NCI-H146 treated with DMSO at 0.1 percent for 48 hours (cell line): Measurements from ENCODE around the gene KSR1.
A peak's percentile ranks its signal among the peaks of the same experiment; 100 is the strongest.
"Not testable (repeated sequence)": the region's sequence is repeated elsewhere in the genome, so short reads cannot be mapped to it uniquely, and the experiment has no call there.

Source experiments
- DNase-seq: peaks from one replicate; lab custom pipeline; 2025; ENCODE audit not compliant: unreplicated experiment; lab: John Stamatoyannopoulos, UW

The KSR1 gene

DNA sequence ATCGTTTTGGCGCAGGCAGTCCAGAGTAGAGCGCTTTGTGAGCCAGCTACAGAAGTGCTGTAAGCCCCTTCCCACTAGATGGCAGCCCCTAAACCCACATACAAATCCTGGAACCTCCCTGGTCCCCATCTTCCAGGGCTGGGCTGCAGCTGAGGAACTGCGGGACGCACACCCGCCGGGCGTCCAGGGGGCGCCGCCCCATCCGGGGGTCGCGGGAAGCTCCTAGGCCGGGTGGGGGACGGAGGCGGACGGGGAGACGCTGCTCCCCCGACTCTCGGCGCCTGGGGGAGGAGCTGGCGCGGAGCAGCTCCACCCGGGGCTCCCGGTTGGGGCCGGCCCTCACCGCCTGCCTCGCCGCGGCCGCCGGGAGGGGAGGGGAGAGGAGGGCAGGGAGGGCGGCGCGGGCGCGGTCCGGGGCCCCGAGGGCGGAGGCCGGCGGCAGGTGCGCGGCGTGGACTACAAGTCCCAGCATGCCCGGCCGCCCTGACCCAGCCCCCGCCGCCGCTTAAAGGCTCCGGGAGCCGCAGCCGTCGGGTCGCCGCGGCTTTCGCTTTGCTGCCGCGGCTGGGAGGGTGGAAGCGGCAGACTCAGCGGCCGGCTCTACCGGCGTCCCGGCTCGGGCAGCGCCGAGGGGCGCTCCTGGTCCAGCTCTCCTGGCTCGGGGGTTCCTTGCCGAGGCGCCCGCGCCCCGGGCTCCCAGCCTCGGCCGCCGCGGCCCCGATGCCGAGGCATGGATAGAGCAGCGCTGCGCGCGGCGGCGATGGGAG lies at the start of gene KSR1:
KSR1 (plus strand) TSS at position 535 of the 767 bp plus-strand sequence; CDS start at position 731, 196 bp downstream.
- DNase-seq: peak; percentile 66

DNA sequence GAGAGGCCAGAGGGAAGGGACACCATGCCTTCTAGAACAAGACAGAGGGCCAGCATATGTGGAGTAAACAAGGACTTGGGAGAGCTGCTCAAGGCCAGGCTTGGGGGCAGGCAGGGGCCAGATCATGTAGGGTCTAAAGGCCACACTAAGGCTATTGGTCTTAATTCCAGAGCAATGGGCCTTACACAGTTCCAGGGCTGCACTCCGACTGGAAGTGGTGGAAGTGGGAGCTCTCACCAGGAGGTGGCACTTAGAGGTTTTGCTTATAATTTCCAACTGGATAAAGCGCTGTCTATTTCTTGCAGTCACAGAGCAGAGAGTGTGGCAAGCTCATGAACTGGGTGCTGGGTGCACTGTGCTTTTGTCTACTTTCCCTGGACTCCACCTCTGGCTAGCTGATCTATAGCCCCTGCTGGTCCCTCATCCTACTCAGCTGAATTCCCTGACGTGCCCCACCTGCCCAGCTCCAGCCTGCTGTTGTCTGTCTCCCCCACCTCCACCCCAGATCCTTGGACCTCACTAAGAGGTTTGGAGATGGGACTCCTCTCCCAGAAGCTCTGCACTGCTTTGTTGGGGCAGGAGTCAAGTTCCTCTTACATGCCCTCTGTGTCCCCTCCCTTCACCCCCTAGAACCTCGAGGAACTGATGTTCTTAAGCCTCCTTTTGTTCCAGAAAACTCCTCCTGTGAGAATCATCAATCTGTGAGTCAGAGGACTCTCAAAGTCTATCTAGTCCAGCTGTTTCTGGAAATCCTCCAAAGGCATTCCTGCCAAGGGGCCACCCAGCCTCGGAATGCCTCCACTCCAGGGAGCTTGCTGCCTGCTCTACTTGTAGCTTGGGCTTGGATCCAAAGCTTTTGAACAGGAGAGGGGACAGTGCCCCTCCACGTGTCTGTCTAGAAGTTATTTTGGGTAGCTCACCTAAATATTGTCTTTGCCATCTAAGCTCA lies 48.1 kb upstream of the KSR1 start:
- no peak for DNase-seq

DNA sequence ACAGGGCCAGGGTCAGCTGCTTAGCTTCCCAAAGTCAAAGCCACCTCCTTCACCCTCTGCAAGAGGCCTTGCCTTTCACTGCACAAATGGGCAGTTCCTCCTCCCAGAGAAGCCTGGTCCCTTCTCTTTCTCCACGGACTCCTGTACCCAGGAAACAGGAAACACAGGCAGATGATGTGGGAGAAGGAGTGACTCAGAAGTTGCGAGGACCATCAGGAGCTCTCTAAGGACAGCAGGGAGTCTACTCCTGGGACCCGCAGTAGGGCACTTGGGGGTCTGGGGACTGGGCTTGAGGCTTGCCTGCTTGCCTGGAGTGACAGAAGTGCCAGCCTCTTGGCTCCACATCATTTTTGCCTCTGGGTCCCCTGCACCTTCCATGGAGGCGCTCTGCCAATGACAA lies 47.4 kb upstream of the KSR1 start:
- DNase-seq: no peak

DNA sequence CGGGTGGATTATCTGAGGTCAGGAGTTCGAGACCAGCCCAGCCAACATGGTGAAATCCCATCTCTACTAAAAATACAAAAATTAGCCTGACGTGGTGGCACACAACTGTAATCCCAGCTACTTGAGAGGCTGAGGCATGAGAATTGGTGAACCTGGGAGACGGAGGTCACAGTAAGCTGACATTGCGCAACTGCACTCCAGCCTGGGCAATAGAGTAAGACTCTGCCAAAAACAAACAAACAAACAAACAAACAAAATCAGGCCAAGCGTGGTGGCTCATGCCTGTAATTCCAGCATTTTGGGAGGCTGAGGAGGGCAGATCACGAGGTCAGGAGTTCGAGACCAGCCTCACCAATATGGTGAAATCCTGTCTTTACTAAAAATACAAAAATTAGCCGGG lies 44.1 kb upstream of the KSR1 start:
- not testable (repeated sequence) for DNase-seq

DNA sequence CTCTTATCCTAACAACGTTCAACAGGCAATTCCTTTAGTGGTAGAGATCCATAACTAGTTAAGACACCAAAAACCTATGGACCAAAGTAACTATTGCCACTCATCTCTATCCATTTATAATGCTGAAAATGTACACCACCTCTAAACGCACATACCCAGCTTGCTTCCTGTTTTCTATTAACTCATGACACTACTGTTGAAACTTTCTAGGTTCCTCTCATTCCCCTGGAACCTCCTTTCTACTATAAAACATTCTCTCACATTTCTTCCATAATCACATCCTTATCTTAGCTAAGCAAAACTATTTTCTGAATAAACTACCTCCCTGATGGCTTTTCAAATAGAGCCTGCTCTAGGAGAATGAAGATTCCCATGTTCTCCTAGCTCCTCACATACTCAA lies 42.9 kb upstream of the KSR1 start:
- no peak for DNase-seq

DNA sequence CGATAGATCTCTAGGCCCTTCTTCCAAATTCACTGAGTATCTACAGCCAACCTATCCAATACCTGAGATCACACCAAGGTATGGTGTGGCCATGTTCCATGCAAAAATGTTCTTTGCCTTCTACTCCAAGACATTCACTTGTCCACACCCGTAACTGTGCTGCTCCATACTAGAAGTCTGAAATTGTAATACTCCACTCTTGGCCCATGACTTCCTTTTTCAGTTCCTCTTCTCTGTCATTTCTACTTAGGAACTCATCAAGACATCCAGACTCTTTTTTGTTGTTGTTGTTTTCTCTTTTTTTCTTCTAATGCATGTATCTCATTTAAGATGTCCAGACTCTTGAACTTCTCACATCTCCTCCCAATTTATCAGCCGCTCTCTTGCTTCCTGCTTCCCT lies 42.5 kb upstream of the KSR1 start:
- no peak for DNase-seq

DNA sequence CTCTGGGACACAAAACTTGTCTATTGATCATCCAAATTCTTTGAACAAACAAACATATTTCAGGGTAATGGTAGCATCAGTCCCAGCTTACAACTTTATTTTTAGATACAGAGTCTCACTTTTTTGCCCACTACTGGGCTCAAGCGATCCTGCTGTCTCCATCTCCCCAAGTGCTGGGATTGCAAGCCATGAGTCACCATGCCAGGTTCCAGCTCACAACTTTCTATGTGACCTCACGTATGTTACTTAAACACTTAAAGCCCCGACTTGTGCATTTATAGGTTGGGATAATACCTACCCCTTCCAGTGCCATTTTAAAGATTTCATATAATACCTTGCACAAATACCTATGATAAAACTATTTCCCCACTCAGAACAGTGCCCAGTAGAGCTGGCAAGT lies 42.0 kb upstream of the KSR1 start:
- no peak for DNase-seq

DNA sequence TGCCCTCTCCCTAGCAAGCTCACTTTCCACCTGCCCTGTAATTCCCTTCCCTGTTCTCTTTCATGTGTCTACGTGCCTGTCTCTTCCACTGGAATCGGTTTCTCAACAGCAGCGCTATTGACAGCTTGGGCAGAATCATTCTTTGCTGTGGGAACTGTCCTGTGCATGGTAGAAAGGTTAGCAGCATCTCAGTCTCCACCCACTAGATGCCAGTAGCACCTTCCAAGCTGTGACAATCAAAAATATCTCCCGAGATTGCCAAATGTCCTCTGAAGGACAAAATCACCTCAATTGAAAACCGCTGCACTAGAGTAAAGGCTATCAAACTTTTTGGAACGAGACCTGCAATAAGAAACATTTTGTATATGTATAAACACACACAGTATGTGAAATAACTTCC lies 41.6 kb upstream of the KSR1 start:
- DNase-seq: no peak

DNA sequence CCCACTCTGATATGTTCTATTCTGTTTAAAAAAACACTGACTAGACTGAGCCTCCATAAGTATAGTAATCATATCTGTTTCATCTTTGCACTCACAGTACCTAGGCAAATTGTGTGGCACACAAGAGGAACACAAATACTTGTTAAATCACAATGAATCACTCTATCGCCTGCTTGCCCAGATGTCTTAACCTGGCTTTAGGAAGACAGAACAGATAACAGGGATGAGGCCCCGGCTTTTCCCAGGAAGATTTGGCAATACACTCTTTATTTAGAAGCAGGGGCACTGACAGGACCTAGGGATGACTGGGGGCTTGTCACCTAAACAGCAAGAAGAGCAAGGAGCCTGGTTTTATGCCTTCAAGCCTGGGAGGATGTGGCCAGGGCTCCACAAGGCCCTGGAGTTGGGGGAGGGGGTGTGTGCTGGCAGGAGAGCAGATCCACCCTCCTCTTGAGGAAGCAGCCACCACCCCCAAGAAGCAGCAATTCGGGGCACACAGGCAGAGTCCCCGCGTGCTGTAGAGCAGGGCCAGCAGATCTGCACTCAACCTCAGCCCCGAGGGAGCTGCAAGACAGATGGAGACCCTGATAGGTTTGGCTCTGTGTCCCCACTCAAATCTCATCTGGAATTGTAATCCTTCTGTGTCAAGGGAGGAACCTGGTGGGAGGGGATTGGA lies 41.0 kb upstream of the KSR1 start:
- DNase-seq: no peak

DNA sequence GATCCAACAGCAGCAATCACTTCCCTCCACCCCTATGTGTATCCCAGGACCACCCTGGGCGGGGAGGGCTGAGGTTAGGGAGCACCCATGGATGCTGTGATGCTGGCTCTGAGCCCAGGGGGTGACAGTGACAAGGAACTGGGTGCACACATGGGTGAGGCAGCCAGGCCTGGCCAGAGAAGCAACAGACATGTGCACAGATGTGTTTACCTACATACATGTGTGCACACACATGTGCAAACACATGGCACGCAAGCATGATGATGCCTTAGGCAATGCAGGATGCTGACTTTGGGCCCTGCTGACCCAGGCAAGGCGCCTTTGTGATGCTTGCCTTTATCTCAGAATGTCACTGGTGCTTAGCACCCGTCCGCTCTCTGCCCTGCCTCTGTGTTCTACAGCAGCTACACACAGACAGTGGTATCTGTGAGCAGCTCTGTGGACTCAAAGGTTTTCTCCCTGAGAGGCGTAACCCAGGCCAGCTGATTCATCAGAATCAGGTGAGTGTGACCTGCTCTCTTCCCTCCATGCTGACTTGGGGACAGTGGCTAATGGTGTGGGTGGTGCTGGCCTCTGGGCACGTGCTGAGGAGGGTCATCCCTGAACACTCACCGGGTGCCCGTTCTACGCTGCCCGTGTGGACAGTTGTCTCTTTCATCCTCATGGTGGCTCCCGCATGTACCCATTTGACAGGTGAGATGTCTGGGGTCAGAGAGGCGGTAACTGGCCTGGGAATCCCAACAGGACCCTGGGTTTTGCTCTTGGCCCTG lies 38.5 kb upstream of the KSR1 start:
- DNase-seq: no peak

DNA sequence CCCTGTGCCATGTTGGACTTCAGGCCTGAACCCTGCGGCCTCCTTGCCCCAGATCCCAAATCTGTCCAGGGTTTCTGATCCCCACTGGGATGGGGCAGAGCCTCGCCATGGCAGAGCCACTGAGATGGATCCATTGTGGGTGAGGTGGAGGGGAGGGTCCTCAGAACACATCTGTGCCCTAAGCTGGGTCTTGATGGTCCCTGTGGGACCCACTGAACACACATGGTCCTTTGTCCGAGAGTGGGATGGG lies 38.0 kb upstream of the KSR1 start:
- DNase-seq: no peak

DNA sequence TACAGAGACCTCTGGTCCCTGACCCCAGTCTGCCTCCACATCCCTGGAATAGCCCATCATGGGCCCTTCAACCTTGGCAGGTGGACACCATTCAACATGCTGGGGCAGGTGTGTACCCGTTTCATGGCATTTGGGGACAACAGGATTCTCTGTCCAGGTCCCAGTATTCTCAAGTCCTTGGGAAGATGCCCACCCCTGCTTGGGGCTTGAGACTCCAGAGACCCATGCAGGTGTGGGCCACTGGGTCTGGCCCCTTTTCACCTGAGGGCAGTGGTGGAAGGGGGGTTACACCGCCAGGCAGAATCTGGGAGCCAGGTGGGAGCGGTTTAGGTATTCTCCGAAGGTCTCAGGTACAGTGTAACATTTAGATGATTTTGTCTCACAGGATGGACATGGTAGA lies 37.1 kb upstream of the KSR1 start:
- DNase-seq: no peak

DNA sequence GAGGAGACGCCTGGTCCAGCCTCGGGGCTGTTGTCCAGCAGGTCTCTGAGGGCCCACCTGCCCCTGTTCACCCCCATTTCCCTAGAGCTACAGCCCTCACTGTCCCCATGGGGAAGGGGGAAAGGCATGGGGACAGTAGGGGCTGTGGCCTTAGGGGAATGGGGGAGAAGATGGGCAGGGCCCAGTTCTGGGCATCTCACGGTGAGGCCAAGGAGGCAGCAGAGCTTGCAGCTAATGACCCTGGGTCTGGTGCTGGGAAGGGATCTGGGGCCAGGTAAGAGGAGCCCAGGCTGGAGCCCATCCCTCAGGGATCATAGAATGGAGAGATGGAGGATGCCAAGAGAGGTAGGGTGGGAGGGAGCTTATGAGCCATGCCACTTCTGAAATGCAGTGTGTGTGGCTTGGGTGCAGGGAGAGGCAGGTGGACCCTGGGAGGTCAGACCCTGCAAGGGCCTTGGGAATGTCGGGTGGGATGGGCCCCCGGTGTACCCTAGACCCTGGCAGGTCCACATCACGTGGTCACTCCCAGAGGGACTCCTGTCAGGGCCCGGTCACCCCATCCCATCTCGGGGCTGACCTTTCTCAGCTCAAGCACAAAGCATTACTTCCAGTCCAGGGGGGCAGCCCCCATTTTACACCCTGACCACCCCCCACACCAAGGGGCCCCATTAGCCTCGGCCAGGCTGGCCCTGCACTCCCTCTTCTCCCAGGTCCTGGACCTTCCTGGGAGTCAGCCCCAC lies 35.9 kb upstream of the KSR1 start:
- DNase-seq: no peak

DNA sequence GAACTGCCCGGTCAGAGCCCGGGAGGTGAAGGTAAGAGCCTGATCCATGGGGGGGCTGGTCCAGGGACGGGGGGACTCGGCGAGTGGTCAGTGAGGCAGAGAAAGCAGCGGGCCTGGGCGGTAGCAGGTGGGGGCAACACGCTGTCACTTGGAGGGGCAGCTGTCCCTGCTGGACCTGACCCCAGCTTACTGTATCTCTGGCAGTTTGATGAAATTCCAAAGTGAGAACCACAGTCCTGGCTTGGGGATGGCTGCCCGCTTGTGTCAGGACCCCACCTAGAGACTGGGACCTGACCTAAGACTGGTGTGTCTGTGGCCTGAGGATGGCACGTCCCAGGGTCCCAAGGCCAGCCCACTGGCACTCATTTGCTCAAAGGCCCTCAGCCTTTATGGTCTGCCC lies 35.1 kb upstream of the KSR1 start:
- no peak for DNase-seq

DNA sequence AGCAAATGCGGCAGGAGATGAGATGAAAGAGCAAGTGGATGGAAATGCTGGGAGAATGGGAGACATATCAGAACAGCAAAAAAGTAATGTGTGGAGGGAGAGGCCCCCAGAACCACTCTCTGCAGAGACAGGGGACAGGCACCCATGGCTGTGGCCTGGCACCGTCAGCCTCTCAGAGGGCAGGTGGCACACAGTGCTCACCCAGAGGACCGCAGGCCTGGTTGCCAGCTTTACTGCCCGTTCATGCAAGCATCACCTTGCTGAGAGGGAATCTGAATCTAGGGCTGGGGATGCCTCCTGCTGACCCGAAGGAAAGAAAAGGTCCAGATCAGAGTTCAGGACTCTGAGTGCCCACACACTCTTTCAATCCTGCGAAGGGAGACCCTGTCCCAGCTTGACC lies 34.6 kb upstream of the KSR1 start:
- DNase-seq: not testable (repeated sequence)

DNA sequence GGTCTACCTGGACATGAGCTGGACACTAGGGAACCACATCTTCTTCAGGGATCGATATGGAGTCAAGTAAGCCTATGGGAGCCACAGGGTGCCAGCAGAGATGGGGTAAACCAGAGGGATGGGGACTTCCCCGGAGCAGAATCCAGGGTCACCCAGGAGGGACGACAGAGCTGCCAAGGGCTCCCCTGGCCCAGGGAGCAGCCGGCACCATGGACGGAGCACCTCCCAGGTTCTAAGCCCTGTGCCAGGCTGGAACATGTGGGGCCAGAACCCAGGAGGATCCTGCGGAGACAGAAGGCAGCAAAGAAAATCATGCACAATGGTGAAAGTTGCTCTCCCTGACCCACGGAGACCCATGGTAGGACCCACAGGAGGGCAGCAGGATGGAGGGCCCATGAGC lies 33.6 kb upstream of the KSR1 start:
- DNase-seq: no peak

DNA sequence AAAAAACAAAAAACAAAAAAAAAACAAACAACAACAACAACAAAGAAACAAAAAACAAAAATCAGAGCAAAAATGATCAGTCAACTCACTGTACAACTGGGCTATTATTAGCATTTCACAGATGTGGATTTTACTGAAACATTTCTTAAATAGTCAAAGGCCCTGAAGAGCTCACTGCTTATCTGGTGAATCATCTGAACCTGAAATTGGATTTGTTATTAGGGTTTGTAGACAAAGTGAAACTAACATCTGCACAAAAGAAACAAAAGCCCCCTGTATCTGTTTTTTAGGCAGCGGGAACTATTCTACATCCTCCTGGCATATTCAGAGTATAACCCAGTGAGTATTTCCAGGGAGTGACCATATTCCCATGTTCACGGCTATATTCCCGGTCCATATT lies 32.6 kb upstream of the KSR1 start:
- no peak for DNase-seq

DNA sequence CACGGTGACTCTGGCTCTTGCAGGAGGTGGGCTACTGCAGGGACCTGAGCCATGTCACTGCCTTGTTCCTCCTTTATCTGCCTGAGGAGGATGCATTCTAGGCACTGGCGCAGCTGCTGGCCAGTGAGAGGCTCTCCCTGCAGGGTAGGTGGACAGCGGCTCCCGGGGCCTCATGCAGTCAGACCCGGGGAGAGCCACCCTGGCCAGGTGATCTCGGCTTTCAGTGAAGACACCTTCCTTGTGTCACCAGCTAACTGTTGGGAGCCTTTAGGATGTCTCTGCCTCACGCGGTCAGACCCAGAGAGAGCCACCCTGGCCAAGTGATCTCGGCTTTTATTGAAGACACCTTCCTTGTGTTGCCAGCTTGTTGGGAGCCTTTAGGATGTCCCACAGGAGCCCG lies 31.7 kb upstream of the KSR1 start:
- no peak for DNase-seq

DNA sequence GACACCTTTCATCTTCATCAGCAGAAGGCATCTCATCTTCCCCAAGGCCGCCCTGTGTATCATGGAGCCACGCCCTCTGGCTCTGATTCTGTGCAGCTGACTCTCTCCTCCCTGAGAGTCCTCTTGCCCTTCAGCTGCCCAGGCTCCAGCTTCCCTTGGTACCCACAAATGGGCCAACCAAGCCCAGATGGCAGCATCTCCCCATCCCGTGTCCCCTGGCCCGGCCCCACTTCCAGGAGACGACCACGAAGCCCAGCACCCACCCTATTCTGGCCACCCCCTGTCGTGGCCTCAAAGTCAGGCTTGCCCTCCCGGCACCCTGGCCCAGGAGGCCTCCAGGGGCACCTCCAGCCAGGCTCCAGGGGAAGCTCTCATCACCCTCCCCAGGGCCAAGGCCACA lies 31.3 kb upstream of the KSR1 start:
- no peak for DNase-seq

DNA sequence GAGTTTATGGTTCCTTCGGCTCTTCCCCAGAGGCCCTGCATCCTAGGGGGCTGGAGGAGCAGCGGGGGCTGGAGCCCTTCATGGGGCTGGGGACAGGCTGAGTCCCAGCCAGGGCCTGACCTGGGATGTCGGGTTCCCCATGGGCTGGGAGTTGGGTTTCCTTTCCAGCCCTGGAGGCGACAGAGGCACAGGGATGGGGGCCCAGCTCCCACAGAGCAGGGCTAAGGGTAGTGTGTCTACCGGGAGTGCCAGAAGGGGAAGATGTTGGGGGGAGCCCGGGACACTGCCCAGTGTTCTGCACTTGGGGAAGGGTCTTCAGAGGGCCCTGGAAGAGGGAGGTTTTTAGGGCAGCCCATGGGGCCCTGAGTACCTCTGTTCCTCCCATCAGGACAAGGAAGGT lies 30.7 kb upstream of the KSR1 start:
- DNase-seq: not testable (repeated sequence)

DNA sequence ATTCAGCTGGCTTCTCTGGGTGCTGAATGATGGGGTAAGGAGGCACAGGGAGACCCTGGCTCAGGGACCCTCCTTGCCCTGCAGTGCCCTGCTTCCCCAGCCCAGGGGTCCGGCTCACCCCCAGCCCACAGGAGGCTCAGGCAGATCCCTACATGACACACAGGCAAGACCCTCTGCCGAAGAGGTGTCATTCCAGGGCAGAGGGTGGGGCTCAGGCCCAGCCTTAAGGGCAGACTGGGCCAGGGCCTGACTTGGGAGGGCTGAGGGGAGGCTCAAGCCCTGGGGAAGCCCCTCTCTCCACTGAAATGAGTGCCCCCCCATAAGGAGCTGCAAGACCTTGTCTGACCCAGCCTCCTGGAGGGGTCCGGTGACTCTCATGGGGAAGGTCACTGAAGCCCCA lies 30.3 kb upstream of the KSR1 start:
- no peak for DNase-seq
